HCT116 (cell line): ENCODE measurements around the gene CIDEC. TPM values are rescaled to one million over a fixed set of nuclear protein-coding genes. Genes with fewer than 3 reads are reported as not detected.
A peak's percentile ranks its signal among the peaks of the same experiment; 100 is the strongest.

Source experiments
- ATAC-seq: fragments of 200-7000 bp; cut with Tn5 transposase; 2 replicates; pipeline ENCODE4 v1.9.1; 2020; ENCODE audit warnings: mild to moderate bottlenecking, moderate library complexity
- BruUV-seq: library from RNA; stranded (reverse); fragments of 400-500 nt; replicated peaks from 2 replicates; lab custom pipeline; 2021; lab: Mats Ljungman, UMichigan
- CTCF ChIA-PET: fragments of 300-600 bp; sonication (Branson Sonifier 250); formaldehyde crosslinking; loops from one replicate; lab custom pipeline; 2021; ENCODE audit warnings: antibody characterized with exemption; lab: Charles Lee
- POLR2A ChIA-PET: fragments of 300-600, 350-600 bp; sonication (Branson Sonifier 250); formaldehyde crosslinking; loops from one replicate; lab custom pipeline; 2021; ENCODE audit warnings: antibody characterized with exemption; lab: Charles Lee
- RAD21 ChIA-PET, 2 experiments: fragments of 300-600 bp; sonication (Branson Sonifier 250); formaldehyde crosslinking; loops; one replicate each; lab custom pipeline; 2023; ENCODE audit warnings: low total read pairs in 2 of 2; ENCODE audit not compliant: uncharacterized antibody in 2 of 2, unreplicated experiment in 2 of 2, low non-redundant PET in 1 of 2; lab: Charles Lee
- DNase-seq: peaks from one replicate; pipeline ENCODE4 v3.0.0-alpha.2; 2010; ENCODE audit warnings: low read depth, low spot score
- H2AFZ ChIP-seq: fragments of 200-600 bp; shearing (Covaris generic), sonication (generic); 2 replicates; pipeline ENCODE4 v1.6.1; 2017; ENCODE audit warnings: low read depth, mixed run types, mixed read lengths, antibody characterized with exemption, low read length; ENCODE audit not compliant: poor library complexity, severe bottlenecking
- H3K27ac ChIP-seq: 2 replicates; pipeline ENCODE4 v1.5.1; 2012; ENCODE audit warnings: low read depth, low read length
- H3K27me3 ChIP-seq: fragments of 200-600 bp; sonication (generic); 2 replicates; pipeline ENCODE4 v1.6.1; 2016; ENCODE audit warnings: mixed run types, low read length, mixed read lengths; ENCODE audit not compliant: insufficient read depth
- H3K36me3 ChIP-seq, 2 experiments: fragments of 200-500 bp in 1 of 2; fragments of 200-600 bp in 1 of 2; sonication (Bioruptor generic) in 1 of 2; sonication (generic) in 1 of 2; 2 replicates each; pipeline versions ENCODE4 v1.5.1 to v1.6.1; 2014 to 2016; ENCODE audit warnings: low read length in 2 of 2, inconsistent platforms in 1 of 2, mixed read lengths in 1 of 2, mixed run types in 1 of 2; ENCODE audit not compliant: insufficient read depth in 2 of 2, control insufficient read depth in 1 of 2
- H3K4me1 ChIP-seq, 2 experiments: fragments of 200-600 bp in 1 of 2; sonication (generic) in 1 of 2; 2 replicates each; pipeline versions ENCODE4 v1.5.1 to v1.6.1; 2012 to 2017; ENCODE audit warnings: low read length in 2 of 2, inconsistent platforms in 1 of 2, mild to moderate bottlenecking in 1 of 2, mixed read lengths in 1 of 2, mixed run types in 1 of 2, moderate library complexity in 1 of 2; ENCODE audit not compliant: insufficient read depth in 2 of 2, control insufficient read depth in 1 of 2
- H3K4me2 ChIP-seq: fragments of 200-600 bp; sonication (generic); 2 replicates; pipeline ENCODE4 v1.6.1; 2017; ENCODE audit warnings: mixed run types, low read length, mixed read lengths
- H3K4me3 ChIP-seq, 2 experiments: fragments of 200-600 bp in 1 of 2; sonication (generic) in 1 of 2; replicated peaks in 1 of 2; 2 replicates each; pipeline ENCODE4 v1.5.1; 2011 to 2016; ENCODE audit warnings: low read length in 2 of 2, control low read depth in 1 of 2, low read depth in 1 of 2, mild to moderate bottlenecking in 1 of 2, mixed read lengths in 1 of 2, mixed run types in 1 of 2
- H3K79me2 ChIP-seq: fragments of 200-600 bp; sonication (generic); 2 replicates; pipeline ENCODE4 v1.6.1; 2017; ENCODE audit warnings: mild to moderate bottlenecking, mixed run types, low read length, moderate library complexity, mixed read lengths; ENCODE audit not compliant: insufficient read depth
- H3K9ac ChIP-seq: fragments of 200-600 bp; sonication (generic); 2 replicates; pipeline ENCODE4 v1.6.1; 2016; ENCODE audit warnings: low read length, mixed read lengths
- H3K9me2 ChIP-seq: fragments of 200-600 bp; sonication (generic), shearing (Covaris generic); 2 replicates; pipeline ENCODE4 v1.6.1; 2017; ENCODE audit warnings: mixed run types, mild to moderate bottlenecking, moderate library complexity; ENCODE audit not compliant: insufficient read depth
- H3K9me3 ChIP-seq, 2 experiments: fragments of 200-500 bp in 1 of 2; fragments of 200-600 bp in 1 of 2; sonication (Bioruptor generic) in 1 of 2; sonication (generic) in 1 of 2; 2 replicates each; pipeline ENCODE4 v1.6.1; 2014 to 2017; ENCODE audit warnings: low read length in 2 of 2, mixed read lengths in 2 of 2, inconsistent platforms in 1 of 2, low read depth in 1 of 2, mild to moderate bottlenecking in 1 of 2, mixed run types in 1 of 2, moderate library complexity in 1 of 2; ENCODE audit not compliant: control insufficient read depth in 1 of 2, insufficient read depth in 1 of 2
- H4K20me1 ChIP-seq: fragments of 200-600 bp; sonication (generic), shearing (Covaris generic); 2 replicates; pipeline ENCODE4 v1.6.1; 2017; ENCODE audit warnings: mixed run types, mild to moderate bottlenecking, moderate library complexity; ENCODE audit not compliant: insufficient read depth
- CBX3 ChIP-seq: IDR thresholded peaks from 2 replicates; pipeline ENCODE4 v1.6.1; 2012; ENCODE audit warnings: low read depth
- EGR1 ChIP-seq: IDR thresholded peaks from 2 replicates; pipeline ENCODE4 v1.6.1; 2012; ENCODE audit warnings: low read depth
- ELF1 ChIP-seq: IDR thresholded peaks from 2 replicates; pipeline ENCODE4 v1.6.1; 2012; ENCODE audit warnings: low read depth, borderline replicate concordance
- EZH2 ChIP-seq: fragments of 200-600 bp; sonication (generic); IDR thresholded peaks from 2 replicates; pipeline ENCODE4 v1.6.1; 2017; ENCODE audit warnings: antibody characterized with exemption, mixed run types
- EZH2phosphoT487 ChIP-seq: fragments of 200-600 bp; IDR thresholded peaks from 2 replicates; pipeline ENCODE4 v1.6.1; 2018; ENCODE audit warnings: antibody characterized with exemption, borderline replicate concordance
- FOSL1 ChIP-seq: IDR thresholded peaks from 2 replicates; pipeline ENCODE4 v1.6.1; 2012; ENCODE audit warnings: low read depth
- JUND ChIP-seq: IDR thresholded peaks from 2 replicates; pipeline ENCODE4 v1.6.1; 2012
- POLR2A ChIP-seq: IDR thresholded peaks from 2 replicates; pipeline ENCODE4 v1.7.0; 2011; ENCODE audit warnings: borderline replicate concordance; ENCODE audit not compliant: insufficient read depth, insufficient read length; ENCODE audit errors: extremely low read depth
- REST ChIP-seq: IDR thresholded peaks from 2 replicates; pipeline ENCODE4 v1.6.1; 2012; ENCODE audit warnings: low read depth
- SIN3A ChIP-seq: IDR thresholded peaks from 2 replicates; pipeline ENCODE4 v1.6.1; 2012; ENCODE audit warnings: low read depth
- SRF ChIP-seq: IDR thresholded peaks from 2 replicates; pipeline ENCODE4 v1.6.1; 2012; ENCODE audit warnings: low read depth
- TCF7L2 ChIP-seq: IDR thresholded peaks from 2 replicates; pipeline ENCODE4 v1.7.0; 2011; ENCODE audit warnings: borderline replicate concordance, inconsistent platforms; ENCODE audit not compliant: insufficient read depth, insufficient read length; ENCODE audit errors: extremely low read depth
- YY1 ChIP-seq: IDR thresholded peaks from 2 replicates; pipeline ENCODE4 v1.6.1; 2011; ENCODE audit warnings: low read length, low read depth, moderate library complexity, mild to moderate bottlenecking; ENCODE audit not compliant: insufficient replicate concordance; ENCODE audit errors: extremely low read depth
- ZBTB33 ChIP-seq: IDR thresholded peaks from 2 replicates; pipeline ENCODE4 v1.6.1; 2011; ENCODE audit warnings: mild to moderate bottlenecking, low read length, moderate library complexity; ENCODE audit not compliant: insufficient replicate concordance; ENCODE audit errors: extremely low read depth
- ZFX ChIP-seq: fragments of 450-650 bp; IDR thresholded peaks from 2 replicates; pipeline ENCODE4 v1.6.1; 2017
- ZNF274 ChIP-seq: fragments of 200-500 bp; sonication (Bioruptor generic); IDR thresholded peaks from 2 replicates; pipeline ENCODE4 v1.6.1; 2014; ENCODE audit warnings: mild to moderate bottlenecking, low read depth, low read length, inconsistent platforms
- intact Hi-C: fragments of 100-400 bp; cut with micrococcal nuclease; formaldehyde crosslinking; loops from 2 replicates; pipeline ENCODE4 v1.10.0; 2022
- total RNA-seq: library from RNA; stranded (reverse); gene quantifications from one replicate; pipeline ENCODE4 v1.2.1, GENCODE V29; 2021; ENCODE audit not compliant: unreplicated experiment
- TF ChIP-seq, protein P1 (sequence below): IDR thresholded peaks from 2 replicates; pipeline ENCODE4 v1.6.1; 2012
- TF ChIP-seq, protein P2 (sequence below): IDR thresholded peaks from 2 replicates; pipeline ENCODE4 v1.6.1; 2012

Gene CIDEC
- total RNA-seq, 1 experiment from 2014 or later, result not detected

DNA sequence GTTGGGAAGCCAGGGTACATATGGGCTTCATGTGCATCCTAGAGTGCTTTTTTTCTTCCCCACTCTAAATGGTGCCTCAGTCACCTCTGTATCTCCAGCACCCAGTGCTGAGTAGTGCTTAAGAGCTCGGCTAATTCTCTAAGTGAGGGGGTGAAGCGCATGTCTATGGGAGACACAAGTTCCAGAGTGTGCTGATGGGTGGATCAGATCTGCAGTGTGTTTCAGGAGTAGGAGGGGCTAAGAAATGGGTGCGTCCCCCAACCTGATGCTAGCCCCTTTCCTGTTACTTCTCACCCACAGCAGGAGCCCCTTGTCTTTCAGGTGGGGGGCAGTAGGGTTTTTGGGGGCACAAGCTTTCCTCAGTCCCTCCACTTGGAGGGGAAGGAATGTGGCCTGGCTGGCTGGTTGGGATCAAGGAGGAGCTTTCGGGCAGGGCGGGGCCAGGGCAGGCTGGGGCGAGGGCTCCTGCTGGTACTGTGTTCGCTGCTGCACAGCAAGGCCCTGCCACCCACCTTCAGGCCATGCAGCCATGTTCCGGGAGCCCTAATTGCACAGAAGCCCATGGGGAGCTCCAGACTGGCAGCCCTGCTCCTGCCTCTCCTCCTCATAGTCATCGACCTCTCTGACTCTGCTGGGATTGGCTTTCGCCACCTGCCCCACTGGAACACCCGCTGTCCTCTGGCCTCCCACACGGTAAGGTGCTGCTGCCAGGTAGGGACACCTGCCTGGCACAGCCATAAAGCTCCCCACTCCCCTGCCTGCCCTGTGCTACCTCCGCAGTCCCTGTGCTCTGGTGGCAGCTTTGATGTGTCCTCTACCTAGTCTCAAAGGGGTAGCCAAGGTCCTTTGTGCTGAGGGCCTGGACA lies 22.6 kb upstream of the CIDEC start, which contains the start of gene IL17RE:
TSS of gene IL17RE (plus strand) at position 477 of the 866 bp plus-strand sequence. CDS start at position 562, 85 bp downstream.
- CTCF ChIA-PET, result interaction anchor here (0.8 to 2.1 kb wide), 2 partner anchors 44 to 54 kb away, joined by 3 to 9 read pairs; no protein-coding TSS in a partner anchor
- ATAC-seq (peak; percentile 91), DNase-seq (no peak)
- H3K9me2 ChIP-seq, result no peaks in the 10 kb centered on the region
- H4K20me1 ChIP-seq, result no peaks in the 10 kb centered on the region
- H3K4me3 ChIP-seq, result peak within 1 kb of the TSS; percentile 67 to 73
- H3K27me3 ChIP-seq, result no peaks in the 10 kb centered on the region
- POLR2A ChIA-PET, result interaction anchor here (0.9 to 2.0 kb wide), 5 partner anchors 11 to 59 kb away, joined by 3 to 6 read pairs (median 4); partner anchors contain the start of genes JAGN1 and RPUSD3
- H3K4me1 ChIP-seq, result peaks cover 16 to 30% of the 10 kb centered on the region in 2 experiments; a peak in 3 of 4 replicates
- H3K36me3 ChIP-seq, result peaks cover 0 to 3% of the 10 kb centered on the region in 2 experiments; a peak in 1 of 4 replicates
- H3K9ac ChIP-seq, result peak within 1 kb of the TSS; percentile 65
- RAD21 ChIA-PET, result interaction anchor here in 1 of 2 experiments (1.1 kb wide), 1 partner anchor 31 kb away, joined by 4 read pairs; the partner anchor contains the start of gene CRELD1
- peak within 1 kb of the TSS; percentile 86 for H2AFZ ChIP-seq
- no peaks in the 10 kb centered on the region for H3K9me3 ChIP-seq
- peak within 1 kb of the TSS; percentile 93 for H3K4me2 ChIP-seq
- H3K79me2 ChIP-seq, result no peaks in the 10 kb centered on the region
- H3K27ac ChIP-seq, result peak within 1 kb of the TSS; percentile 71
- intact Hi-C loops, result no loop called here
- no TSS peak for BruUV-seq
- TF ChIP-seq ZNF274 (no peak), SIN3A (no peak), EZH2phosphoT487 (no peak), EGR1 (0 out of 2 replicates have a peak, but pooled peaks have one; percentile 22), POLR2A (no peak), TCF7L2 (no peak), ZBTB33 (no peak), EZH2 (no peak), YY1 (no peak), ELF1 (no peak), FOSL1 (no peak), CBX3 (no peak), REST (no peak), ZFX (no peak; the same call in 1 of the 2 replicates), SRF (no peak), JUND (no peak)
- TF ChIP-seq, protein P1, sequence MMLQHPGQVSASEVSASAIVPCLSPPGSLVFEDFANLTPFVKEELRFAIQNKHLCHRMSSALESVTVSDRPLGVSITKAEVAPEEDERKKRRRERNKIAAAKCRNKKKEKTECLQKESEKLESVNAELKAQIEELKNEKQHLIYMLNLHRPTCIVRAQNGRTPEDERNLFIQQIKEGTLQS, result no peak
- TF ChIP-seq, protein P2, sequence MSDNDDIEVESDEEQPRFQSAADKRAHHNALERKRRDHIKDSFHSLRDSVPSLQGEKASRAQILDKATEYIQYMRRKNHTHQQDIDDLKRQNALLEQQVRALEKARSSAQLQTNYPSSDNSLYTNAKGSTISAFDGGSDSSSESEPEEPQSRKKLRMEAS, result peak; percentile 33; the same call in 1 of the 2 replicates
